GM19351 (cell line): ENCODE data around the gene CD48.

Experiments used
- ATAC-seq: cut with Tn5 transposase; IDR thresholded peaks from one replicate; pipeline ENCODE4 v1.9.1; 2021; ENCODE audit warnings: mild to moderate bottlenecking, moderate library complexity; ENCODE audit not compliant: unreplicated experiment

Gene CD48

DNA sequence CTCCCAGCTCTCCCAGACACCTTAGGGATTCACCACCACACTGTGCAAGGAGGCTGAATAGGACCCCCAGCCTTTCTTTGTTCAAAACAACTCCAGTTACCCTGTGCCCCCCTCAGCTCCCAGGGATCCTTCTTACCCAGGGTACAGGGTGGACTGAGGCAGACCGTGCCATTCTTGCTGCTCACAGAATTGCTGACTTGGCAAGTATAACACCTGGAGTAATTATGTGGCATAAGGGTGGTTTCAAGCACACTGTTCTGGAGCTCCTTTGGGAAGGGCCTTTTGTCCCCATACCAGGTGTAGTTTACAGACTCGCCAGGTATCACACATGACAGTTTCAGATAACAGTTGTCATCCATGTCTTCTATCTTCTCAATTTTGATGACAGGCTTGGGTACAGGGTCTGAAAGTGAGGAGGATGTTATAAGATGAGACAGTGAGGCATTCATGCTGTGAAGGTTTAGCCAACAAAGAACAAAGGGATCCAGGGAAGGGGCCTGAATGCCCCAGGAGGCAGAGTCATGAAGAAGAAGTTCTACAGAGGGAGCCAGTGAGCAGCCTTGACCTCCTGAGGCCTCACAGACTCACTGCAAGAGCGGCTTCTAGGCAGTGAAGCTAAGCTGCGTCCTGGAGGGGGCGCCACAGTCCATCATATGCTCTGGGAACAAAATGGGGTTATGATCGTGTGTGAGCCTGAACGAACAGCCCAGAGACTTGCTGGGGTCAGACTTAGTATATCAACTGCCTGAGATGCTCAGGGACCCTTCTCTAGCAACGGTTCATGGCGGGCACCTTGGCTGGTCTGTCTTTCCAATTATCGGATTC, 30.3 kb downstream of the CD48 start:
- ATAC-seq: peak; percentile 45

DNA sequence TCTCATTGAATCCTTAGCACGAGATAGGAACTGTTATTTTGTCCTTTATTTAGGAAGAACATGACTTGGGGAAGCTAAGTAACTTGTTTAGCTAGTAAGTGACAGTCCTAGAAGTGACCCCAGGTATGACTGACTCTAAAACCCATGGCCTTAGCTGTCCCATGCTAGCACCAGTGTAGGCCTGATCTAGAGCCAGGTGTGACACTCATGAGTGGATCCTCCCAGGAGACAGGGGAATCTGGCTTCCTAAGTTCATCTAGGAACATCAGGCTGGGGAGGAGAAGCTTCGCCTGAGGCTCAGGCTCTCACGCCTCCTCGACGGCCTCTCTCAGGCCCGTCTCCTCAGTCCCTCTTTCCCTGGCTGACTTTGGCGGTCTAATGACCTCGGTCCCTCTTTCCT, 31.2 kb downstream of the CD48 start:
- no peak for ATAC-seq

- no peak for ATAC-seq
Measured at GRCh38 chr1:160679893-160680292, 31.7 kb downstream of the CD48 start.

GRCh38 chr1:160676869-160677597, 34.6 kb downstream of the CD48 start:
- no peak for ATAC-seq

DNA sequence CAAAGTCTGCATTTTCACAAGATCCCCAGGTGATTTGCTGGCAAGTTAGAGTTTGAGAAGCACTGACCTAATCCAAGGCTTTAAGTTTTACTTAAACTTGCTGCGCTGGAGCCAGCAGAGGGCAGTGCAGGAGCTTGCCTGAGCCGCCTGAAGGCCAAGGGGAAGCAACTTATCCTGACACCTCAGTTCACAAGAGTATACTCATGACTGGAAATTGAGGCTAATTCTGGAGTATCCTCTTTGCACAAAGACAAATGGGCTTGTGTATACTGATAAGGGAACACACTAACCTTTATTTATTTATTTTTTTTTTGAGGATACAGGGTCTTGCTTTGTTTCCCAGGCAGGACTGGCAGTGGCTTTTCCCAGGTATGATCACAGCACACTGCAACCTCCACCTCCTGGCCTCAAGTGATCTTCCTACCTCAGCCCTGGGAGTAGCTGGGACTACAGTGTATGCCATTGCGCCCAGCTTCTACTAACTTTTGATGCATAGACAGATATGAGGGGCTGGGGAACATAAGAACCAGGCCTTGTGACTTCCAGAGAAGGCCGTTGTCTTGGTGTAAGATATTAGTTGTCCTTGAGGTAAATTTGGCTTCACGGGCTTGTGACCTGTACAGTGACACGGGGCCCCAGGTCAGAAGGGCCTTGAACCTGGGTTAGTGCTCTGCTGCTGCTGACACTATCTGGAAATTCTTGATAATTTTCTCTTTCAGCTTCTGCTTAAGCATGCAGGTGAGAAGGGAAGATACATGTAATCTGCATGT, 35.8 kb downstream of the CD48 start:
- peak; percentile 58 for ATAC-seq

- ATAC-seq: no peak
Measured at GRCh38 chr1:160674415-160674814, 37.2 kb downstream of the CD48 start.

GRCh38 chr1:160672789-160673695, 38.6 kb downstream of the CD48 start:
- no peak for ATAC-seq

DNA sequence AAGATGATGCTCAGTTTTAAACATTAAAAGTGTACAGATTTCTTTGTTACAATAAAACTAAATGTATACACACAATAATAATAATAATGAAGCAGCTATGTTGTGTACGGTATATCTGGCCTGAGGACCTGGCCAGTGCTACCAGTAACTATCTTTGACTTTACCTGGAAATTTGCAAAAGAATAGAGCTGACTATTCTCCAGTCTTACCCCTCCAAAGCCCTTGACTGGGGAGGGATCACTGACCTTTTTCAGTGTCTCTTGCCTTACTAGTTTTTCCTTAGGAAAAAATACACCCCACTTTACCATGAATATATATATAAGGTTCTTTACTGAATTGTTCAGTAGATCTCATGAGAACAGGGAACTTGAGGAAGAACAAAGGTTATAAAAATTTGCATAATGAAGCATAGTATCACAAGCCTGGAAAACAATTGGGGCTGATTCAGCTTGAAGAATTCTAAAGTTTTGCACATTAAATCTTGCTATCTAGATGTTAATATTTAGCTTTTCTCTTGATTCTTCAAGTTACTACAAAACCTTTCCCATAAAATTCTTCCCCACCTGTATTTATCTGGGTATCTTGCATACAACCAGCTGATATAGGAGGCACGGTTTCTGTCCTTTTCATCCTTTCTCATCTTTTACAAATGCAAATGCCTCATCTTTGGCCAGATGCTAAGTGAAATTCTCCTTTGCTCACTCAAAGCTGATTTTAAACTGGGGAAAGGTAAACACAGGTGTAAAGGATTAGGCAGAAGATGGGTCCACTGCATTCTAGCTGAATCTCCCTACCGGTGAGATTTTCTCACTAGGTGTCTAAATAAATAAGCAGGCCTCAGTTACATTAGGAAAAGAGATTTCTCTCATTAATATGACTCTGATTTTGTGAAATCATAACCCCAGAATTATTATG, 39.8 kb downstream of the CD48 start:
- no peak for ATAC-seq

DNA sequence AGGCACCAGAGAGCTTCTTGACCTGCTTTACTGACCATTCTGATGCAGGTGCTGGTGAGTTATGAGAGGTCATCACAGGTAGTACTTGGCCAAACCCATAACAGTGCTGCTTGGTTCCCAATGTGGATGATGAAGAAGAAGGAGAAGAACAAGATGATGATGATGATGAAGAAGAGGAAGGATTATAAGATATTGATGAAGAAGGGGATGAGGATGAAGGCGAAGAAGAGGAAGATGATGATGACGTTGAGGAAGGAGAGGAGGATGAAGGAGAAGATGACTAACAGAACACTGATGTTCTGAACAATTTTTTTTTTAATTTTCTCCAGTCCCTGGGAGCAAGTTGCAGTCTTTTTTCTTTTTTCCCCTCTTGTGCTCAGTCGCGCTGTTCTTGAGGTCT, 40.9 kb downstream of the CD48 start:
- ATAC-seq: no peak

DNA sequence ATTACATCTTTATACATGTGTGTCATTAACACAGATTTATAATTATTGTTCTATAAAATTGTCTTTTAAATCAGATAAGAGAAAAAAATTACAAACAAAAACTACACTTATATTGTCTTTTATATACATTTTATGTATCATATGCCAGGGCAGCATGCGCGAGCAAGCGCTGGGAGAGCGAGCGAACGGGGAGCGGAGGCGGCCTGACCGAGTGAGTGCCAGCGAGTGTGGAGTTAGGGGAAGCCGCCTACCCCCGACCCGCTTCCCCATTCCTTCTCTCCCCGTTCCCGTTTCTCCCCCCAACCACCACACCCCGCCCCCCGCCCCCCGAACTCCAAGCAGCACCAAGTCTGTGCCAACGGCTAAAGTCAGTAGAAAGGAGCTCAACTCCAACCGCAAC, 41.8 kb downstream of the CD48 start:
- ATAC-seq: no peak

DNA sequence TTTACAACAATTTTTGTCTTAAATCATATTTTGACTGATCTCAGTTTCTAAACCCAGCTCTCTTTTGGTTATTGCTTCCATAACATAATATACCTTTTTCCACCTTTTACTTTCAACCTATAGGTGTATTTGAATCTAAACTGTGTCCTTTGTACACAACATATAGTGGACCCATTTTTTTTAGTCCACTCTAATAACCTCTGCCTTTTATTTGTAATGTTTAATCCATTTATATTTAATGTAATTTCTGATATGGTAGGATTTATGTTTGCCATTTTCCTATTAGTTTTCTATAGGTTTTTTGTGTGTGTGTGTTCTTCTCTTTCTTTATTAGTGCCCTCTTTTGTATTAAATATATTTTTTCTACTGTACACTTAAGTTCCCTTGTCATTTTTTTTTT, 42.3 kb downstream of the CD48 start:
- ATAC-seq: no peak

DNA sequence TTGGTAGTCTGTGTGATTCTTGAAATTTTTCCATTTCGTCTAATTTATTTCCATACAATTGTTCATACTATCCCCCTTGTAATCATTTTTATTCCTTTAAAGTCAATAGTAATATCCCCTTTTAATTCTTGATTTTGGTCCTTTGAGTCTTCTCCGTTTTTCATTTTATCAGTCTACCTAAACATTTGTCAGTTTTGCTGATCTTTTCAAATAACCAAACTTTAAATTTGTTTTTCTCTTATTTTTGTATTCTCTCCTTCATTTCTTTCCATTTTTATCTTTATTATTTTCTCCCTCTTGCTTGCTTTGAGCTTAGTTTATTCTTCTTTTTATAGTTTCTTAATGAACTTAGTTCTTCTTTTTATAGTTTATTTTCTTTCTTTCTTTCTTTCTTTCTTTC, 43.7 kb downstream of the CD48 start:
- no peak for ATAC-seq

- no peak for ATAC-seq
Measured at GRCh38 chr1:160666079-160666442, 45.6 kb downstream of the CD48 start.

- no peak for ATAC-seq
Measured at GRCh38 chr1:160665330-160666078, 46.1 kb downstream of the CD48 start.

GRCh38 chr1:160664573-160665051, 47.0 kb downstream of the CD48 start:
- peak; percentile 63 for ATAC-seq

DNA sequence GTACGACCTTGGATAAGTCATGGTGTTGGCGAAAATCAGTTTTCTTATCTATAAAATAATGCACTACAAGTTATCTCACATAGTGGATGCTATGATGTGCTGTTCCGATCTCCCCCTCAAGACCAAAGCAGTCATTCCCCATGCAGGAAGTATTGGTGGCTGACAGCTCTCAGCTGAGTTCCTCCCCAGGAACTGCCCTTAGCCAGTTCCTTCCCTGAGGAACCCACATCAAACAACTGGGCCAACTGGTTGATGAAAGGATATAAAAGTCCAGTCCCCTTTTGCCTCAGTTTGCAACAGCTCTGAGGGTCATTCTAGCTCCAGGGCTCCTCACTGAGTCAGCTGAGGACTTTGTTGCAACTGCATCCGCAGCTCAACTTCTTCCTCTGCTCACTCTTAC, 48.7 kb downstream of the CD48 start:
- ATAC-seq: no peak

DNA sequence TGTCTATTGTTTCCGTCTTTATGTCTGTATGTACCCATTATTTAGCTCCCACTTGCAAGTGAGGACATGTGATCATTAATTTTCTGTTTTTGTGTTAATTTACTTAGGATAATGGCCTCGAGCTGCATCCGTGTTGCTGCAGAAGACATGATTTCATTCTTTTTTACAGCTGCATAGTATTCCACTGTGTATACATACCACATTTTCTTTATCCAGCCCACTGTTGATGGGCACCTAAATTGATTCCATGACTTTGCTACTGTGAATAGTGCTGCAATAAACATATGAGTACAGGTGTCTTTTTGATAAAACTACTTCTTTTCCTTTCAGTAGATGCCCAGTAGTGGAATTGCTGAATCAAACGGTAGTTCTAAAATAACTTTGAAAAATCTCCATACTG, 52.1 kb downstream of the CD48 start:
- ATAC-seq: no peak

- ATAC-seq: no peak
Measured at GRCh38 chr1:160658814-160659193, 52.8 kb downstream of the CD48 start.
